K562 (cell line): ENCODE measurements around the gene PDCD6IP. TPM values are rescaled to one million over a fixed set of nuclear protein-coding genes. Genes with fewer than 3 reads are reported as not detected.

ENCODE experiments used
- ATAC-seq: fragments of 200-7000 bp; cut with Tn5 transposase; 3 replicates; pipeline ENCODE4 v1.9.1; 2020; ENCODE audit warnings: moderate library complexity
- BruUV-seq: library from RNA; stranded (reverse); fragments of 400-500 nt; replicated peaks from 2 replicates; lab custom pipeline; 2021; lab: Mats Ljungman, UMichigan
- CTCF ChIA-PET: fragments of 300-600 bp; formaldehyde crosslinking; extraction: SDS; loops from one replicate; lab custom pipeline; 2021; ENCODE audit warnings: low intra/inter-chr PET ratio; lab: Yijun Ruan, JAX
- POLR2A ChIA-PET: fragments of 300-600, 350-650 bp; sonication (Branson Sonifier 250); formaldehyde crosslinking; extraction: SDS; loops from one replicate; lab custom pipeline; 2021; ENCODE audit warnings: antibody characterized with exemption, inconsistent platforms; lab: Yijun Ruan, JAX
- DNase-seq, 4 experiments: peaks; one replicate each; pipeline versions ENCODE4 v3.0.0 to v3.0.0-alpha.2; 2011 to 2018; ENCODE audit warnings: low spot score in 3 of 4, mixed read lengths in 3 of 4; ENCODE audit errors: extremely low read depth in 1 of 4
- FAIRE-seq: peaks from 2 replicates; lab custom pipeline; 2011; peaks lifted over from hg19 to GRCh38; lab: Jason Lieb, UNC
- H2AFZ ChIP-seq: 2 replicates; pipeline ENCODE4 v1.6.0; 2011; ENCODE audit warnings: low read depth, low read length, control low read depth, inconsistent platforms
- H3K27ac ChIP-seq: fragments of 200-600 bp; 3 replicates; pipeline ENCODE4 v1.8.0; 2011; ENCODE audit warnings: low read depth, mild to moderate bottlenecking, control low read depth, inconsistent platforms, low read length, moderate library complexity, mixed read lengths; ENCODE audit errors: extremely low read depth
- H3K27me3 ChIP-seq, 2 experiments: fragments of 300-600 bp in 1 of 2; 2 replicates in 1 of 2; 3 replicates in 1 of 2; pipeline versions ENCODE4 v1.6.0 to v1.8.0; 2011; ENCODE audit warnings: inconsistent platforms in 2 of 2, low read length in 2 of 2, mild to moderate bottlenecking in 1 of 2, mixed read lengths in 1 of 2, moderate library complexity in 1 of 2; ENCODE audit not compliant: control insufficient read depth in 2 of 2, insufficient read depth in 2 of 2
- H3K36me3 ChIP-seq: fragments of 300-600 bp; 3 replicates; pipeline ENCODE4 v1.8.0; 2011; ENCODE audit warnings: mild to moderate bottlenecking, low read length, inconsistent platforms; ENCODE audit not compliant: control insufficient read depth, insufficient read depth
- H3K4me1 ChIP-seq, 2 experiments: fragments of 200-600 bp in 1 of 2; replicated peaks in 1 of 2; 2 replicates in 1 of 2; 3 replicates in 1 of 2; pipeline versions ENCODE4 v1.5.1 to v1.8.0; 2011; ENCODE audit warnings: inconsistent platforms in 2 of 2, low read length in 2 of 2, mild to moderate bottlenecking in 1 of 2, mixed read lengths in 1 of 2, moderate library complexity in 1 of 2; ENCODE audit not compliant: control insufficient read depth in 2 of 2, insufficient read depth in 2 of 2
- H3K4me2 ChIP-seq: 2 replicates; pipeline ENCODE4 v1.6.1; 2011; ENCODE audit warnings: low read length, control low read depth, inconsistent platforms, mixed read lengths; ENCODE audit not compliant: insufficient read depth
- H3K4me3 ChIP-seq: fragments of 200-600 bp; sonication (generic), shearing (Covaris generic); 2 replicates; pipeline ENCODE4 v1.5.1; 2016; ENCODE audit warnings: control low read depth, inconsistent platforms
- H3K79me2 ChIP-seq: fragments of 200-600 bp; 3 replicates; pipeline ENCODE4 v1.8.0; 2011; ENCODE audit warnings: low read length, inconsistent platforms; ENCODE audit not compliant: control insufficient read depth, insufficient read depth
- H3K9ac ChIP-seq, 2 experiments: 2 replicates each; pipeline versions ENCODE4 v1.6.0 to v1.6.1; 2011; ENCODE audit warnings: low read depth in 2 of 2, low read length in 2 of 2, control low read depth in 1 of 2, inconsistent platforms in 1 of 2, mild to moderate bottlenecking in 1 of 2, mixed read lengths in 1 of 2; ENCODE audit not compliant: insufficient read depth in 1 of 2
- H3K9me1 ChIP-seq: one replicate; pipeline ENCODE4 v1.6.0; 2011; ENCODE audit warnings: inconsistent platforms, mild to moderate bottlenecking, low read length, moderate library complexity; ENCODE audit not compliant: control insufficient read depth, insufficient read depth
- H3K9me3 ChIP-seq: replicated peaks from 2 replicates; pipeline ENCODE4 v1.5.1; 2011; ENCODE audit warnings: low read depth, low read length, inconsistent platforms; ENCODE audit not compliant: control insufficient read depth, insufficient read depth
- H4K20me1 ChIP-seq: replicated peaks from 2 replicates; pipeline ENCODE4 v1.6.1; 2011; ENCODE audit warnings: low read length, inconsistent platforms, mixed read lengths; ENCODE audit not compliant: control insufficient read depth, insufficient read depth
- CBFA2T3 ChIP-seq: fragments of 450-650 bp; IDR thresholded peaks from 2 replicates; pipeline ENCODE4 v1.6.1; 2017
- ELF2 ChIP-seq: fragments of 250-450 bp; sonication (Bioruptor Pico); IDR thresholded peaks from 2 replicates; pipeline ENCODE4 v1.5.0; 2021; ENCODE audit warnings: mild to moderate bottlenecking
- ERF ChIP-seq: fragments of 450-650 bp; formaldehyde crosslinking; IDR thresholded peaks from 2 replicates; pipeline ENCODE4 v1.4.0; 2020; ENCODE audit warnings: mild to moderate bottlenecking, mixed read lengths
- EZH2 ChIP-seq: IDR thresholded peaks from 2 replicates; pipeline ENCODE4 v1.6.1; 2012; ENCODE audit warnings: low read depth, mild to moderate bottlenecking, inconsistent platforms, low read length, borderline replicate concordance
- HMGN3 ChIP-seq: IDR thresholded peaks from 2 replicates; pipeline ENCODE4 v1.6.1; 2011; ENCODE audit warnings: borderline replicate concordance, low read depth, mild to moderate bottlenecking, mixed read lengths, low read length; ENCODE audit not compliant: insufficient read length; ENCODE audit errors: extremely low read depth
- KDM1A ChIP-seq, 2 experiments: fragments of 450-650 bp; IDR thresholded peaks; 2 replicates each; pipeline ENCODE4 v1.6.1; 2016; ENCODE audit warnings: mild to moderate bottlenecking in 2 of 2
- LARP7 ChIP-seq: fragments of 450-650 bp; IDR thresholded peaks from 2 replicates; pipeline ENCODE4 v1.6.1; 2016
- PHF20 ChIP-seq: fragments of 450-650 bp; IDR thresholded peaks from 2 replicates; pipeline ENCODE4 v1.6.1; 2018; ENCODE audit not compliant: partially characterized antibody
- SMARCA4 ChIP-seq: fragments of 450-650 bp; IDR thresholded peaks from 2 replicates; pipeline ENCODE4 v1.6.1; 2016
- TAF15 ChIP-seq: fragments of 200-400 bp; formaldehyde crosslinking; IDR thresholded peaks from 2 replicates; pipeline ENCODE4 v1.6.1; 2017; ENCODE audit warnings: mild to moderate bottlenecking, low read depth, low read length, moderate library complexity
- TCF3 ChIP-seq: sonication (generic); formaldehyde crosslinking; IDR thresholded peaks from 2 replicates; pipeline ENCODE4 v1.4.0; 2020; ENCODE audit warnings: mild to moderate bottlenecking, missing genetic modification reagents
- TRIM28 ChIP-seq: fragments of 450-650 bp; IDR thresholded peaks from 2 replicates; pipeline ENCODE4 v1.6.1; 2017
- ZNF274 ChIP-seq: IDR thresholded peaks from 2 replicates; pipeline ENCODE4 v1.6.1; 2011; ENCODE audit warnings: low read depth, mild to moderate bottlenecking, low read length, moderate library complexity, borderline replicate concordance
- ZNF668 ChIP-seq: fragments of 250-450 bp; sonication (Bioruptor Pico); IDR thresholded peaks from 2 replicates; pipeline ENCODE4 v1.8.0; 2022; ENCODE audit warnings: mild to moderate bottlenecking, inconsistent platforms
- ZNF780A ChIP-seq: fragments of 250-450 bp; sonication (Bioruptor Pico); IDR thresholded peaks from 2 replicates; pipeline ENCODE4 v1.5.0; 2021; ENCODE audit warnings: mild to moderate bottlenecking
- WGBS: fragments of 100-300 bp; shearing (Covaris generic); methylation state at CpG from one replicate; pipeline ENCODE4 v1.1.6; 2016; ENCODE audit warnings: low coverage, mixed read lengths; ENCODE audit not compliant: insufficient coverage; ENCODE audit errors: missing lambda C conversion rate; 5-methylcytosine and 5-hydroxymethylcytosine counted together
- in situ Hi-C: fragments of 300-500 bp; cut with MboI; formaldehyde crosslinking; loops from 4 replicates; pipeline ENCODE4 v1.15.0; 2018; ENCODE audit warnings: inconsistent platforms, mixed read lengths
- intact Hi-C: fragments of 100-400 bp; cut with micrococcal nuclease; formaldehyde crosslinking; loops from 2 replicates; pipeline ENCODE4 v1.14.2; 2022
- polyA plus RNA-seq, 8 experiments: library from polyadenylated mRNA; depleted of rRNA in 4 of 8; stranded (reverse) in 5 of 8; unstranded in 3 of 8; fragments of >200 nt; fragmentation: Nextera tagmentation in 2 of 8; fragmentation: Illumina TruSeq in 1 of 8; extraction: Ambion mirVana in 2 of 8; extraction: Trizol in 1 of 8; gene quantifications; 2 replicates each; pipeline versions ENCODE4 v1.2.1 to v1.2.3, GENCODE V29; 2011 to 2014; ENCODE audit warnings: inconsistent platforms in 1 of 8, missing spikeins in 1 of 8
- total RNA-seq, 7 experiments: library from RNA; depleted of rRNA in 6 of 7; stranded (reverse); fragments of >200 nt in 6 of 7; fragmentation: Illumina TruSeq in 2 of 7; extraction: Trizol in 2 of 7; gene quantifications; 2 replicates each; pipeline versions ENCODE4 v1.2.1 to v1.2.3, GENCODE V29; 2011 to 2021; ENCODE audit warnings: low replicate concordance in 1 of 7
- TF ChIP-seq, protein P1 (sequence below): fragments of 450-650 bp; conservative IDR thresholded peaks from 2 replicates; pipeline ENCODE4 v1.6.1; 2016; ENCODE audit warnings: missing genetic modification characterization, low read depth, mild to moderate bottlenecking, control low read depth, missing compliant biosample characterization
- TF ChIP-seq, protein P2 (sequence below): IDR thresholded peaks from 2 replicates; pipeline ENCODE4 v1.6.1; 2012; ENCODE audit warnings: low read depth, low read length, improper control_type of control experiment, borderline replicate concordance
- TF ChIP-seq, protein P3 (sequence below): sonication (generic); formaldehyde crosslinking; IDR thresholded peaks from 2 replicates; pipeline ENCODE4 v1.8.0; 2022; ENCODE audit warnings: missing genetic modification reagents, mild to moderate bottlenecking, moderate library complexity, borderline replicate concordance

The PDCD6IP gene
- total and polyA plus RNA-seq, 9 of the 15 experiments (the other 6 are each of a cell fraction or from before 2014, with no cell fraction given), result 40.2 to 302 (median 122) TPM

DNA sequence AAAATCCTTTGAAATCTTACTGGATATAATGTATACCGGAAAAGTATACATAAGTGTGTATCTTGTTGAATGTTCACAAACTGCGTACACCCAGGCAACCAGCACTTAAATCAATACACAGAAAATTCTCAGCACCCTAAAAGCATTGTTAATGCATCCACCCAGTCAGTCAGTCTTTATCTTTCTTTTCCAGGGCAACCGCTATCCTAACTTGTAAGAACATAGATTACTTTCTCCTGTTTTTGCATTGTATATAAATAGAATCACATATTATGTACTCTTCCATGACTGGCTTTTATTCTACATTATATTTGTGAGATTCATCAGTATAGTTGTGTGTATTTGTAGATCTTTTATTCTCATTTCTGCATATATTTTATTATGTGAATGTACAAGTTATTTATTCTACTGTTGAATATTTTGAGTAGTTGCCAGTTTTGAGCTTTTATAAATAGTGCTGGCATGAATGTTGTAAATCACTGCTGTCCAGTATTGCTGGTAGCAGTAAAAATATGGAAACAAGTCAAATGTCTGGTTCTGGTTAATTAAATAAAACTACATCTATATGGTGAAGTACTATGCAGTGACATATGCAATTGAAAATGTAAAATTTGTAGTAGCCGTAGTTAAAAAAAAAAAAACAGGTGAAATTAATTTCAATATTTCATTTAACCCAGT, 62.1 kb downstream of the PDCD6IP start:
- ChIA-PET POLR2A (interaction anchor here (0.6 to 2.4 kb wide), 2 partner anchors 23 to 71 kb away, joined by 3 to 5 read pairs; no protein-coding TSS in a partner anchor), CTCF (no interaction called here)
- in situ Hi-C loops, result no loop called here
- Histone ChIP-seq H4K20me1 (no peaks in the 10 kb centered on the region), H3K27me3 (no peaks in the 10 kb centered on the region), H3K4me2 (no peak overlapping the region), H3K79me2 (no peaks in the 10 kb centered on the region), H2AFZ (no peak overlapping the region), H3K4me3 (no peak overlapping the region), H3K4me1 (peaks cover 0 to 2% of the 10 kb centered on the region in 2 experiments; a peak in 2 of 5 replicates), H3K9me3 (no peaks in the 10 kb centered on the region), H3K9ac (no peak overlapping the region), H3K27ac (no peak overlapping the region), H3K36me3 (peaks cover 73% of the 10 kb centered on the region), H3K9me1 (no peaks in the 10 kb centered on the region)
- no peak for FAIRE-seq
- DNase-seq, result no peak
- peak; percentile 71 for ATAC-seq
- BruUV-seq, result no TSS peak
- intact Hi-C loops, result no loop called here
- WGBS, result 58% methylated on average over 4 of the region's 4 CpGs
- TF ChIP-seq SMARCA4, result no peak
- no peak for TF ChIP-seq ELF2 (CRISPR knock-in tag)
- TF ChIP-seq, protein P1, sequence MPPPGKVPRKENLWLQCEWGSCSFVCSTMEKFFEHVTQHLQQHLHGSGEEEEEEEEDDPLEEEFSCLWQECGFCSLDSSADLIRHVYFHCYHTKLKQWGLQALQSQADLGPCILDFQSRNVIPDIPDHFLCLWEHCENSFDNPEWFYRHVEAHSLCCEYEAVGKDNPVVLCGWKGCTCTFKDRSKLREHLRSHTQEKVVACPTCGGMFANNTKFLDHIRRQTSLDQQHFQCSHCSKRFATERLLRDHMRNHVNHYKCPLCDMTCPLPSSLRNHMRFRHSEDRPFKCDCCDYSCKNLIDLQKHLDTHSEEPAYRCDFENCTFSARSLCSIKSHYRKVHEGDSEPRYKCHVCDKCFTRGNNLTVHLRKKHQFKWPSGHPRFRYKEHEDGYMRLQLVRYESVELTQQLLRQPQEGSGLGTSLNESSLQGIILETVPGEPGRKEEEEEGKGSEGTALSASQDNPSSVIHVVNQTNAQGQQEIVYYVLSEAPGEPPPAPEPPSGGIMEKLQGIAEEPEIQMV, result no peak
- no peak for TF ChIP-seq ZNF780A
- TF ChIP-seq, protein P2, sequence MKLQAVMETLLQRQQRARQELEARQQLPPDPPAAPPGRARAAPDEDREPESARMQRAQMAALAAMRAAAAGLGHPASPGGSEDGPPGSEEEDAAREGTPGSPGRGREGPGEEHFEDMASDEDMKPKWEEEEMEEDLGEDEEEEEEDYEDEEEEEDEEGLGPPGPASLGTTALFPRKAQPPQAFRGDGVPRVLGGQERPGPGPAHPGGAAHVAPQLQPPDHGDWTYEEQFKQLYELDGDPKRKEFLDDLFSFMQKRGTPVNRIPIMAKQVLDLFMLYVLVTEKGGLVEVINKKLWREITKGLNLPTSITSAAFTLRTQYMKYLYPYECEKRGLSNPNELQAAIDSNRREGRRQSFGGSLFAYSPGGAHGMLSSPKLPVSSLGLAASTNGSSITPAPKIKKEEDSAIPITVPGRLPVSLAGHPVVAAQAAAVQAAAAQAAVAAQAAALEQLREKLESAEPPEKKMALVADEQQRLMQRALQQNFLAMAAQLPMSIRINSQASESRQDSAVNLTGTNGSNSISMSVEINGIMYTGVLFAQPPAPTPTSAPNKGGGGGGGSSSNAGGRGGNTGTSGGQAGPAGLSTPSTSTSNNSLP, result no peak
- TF ChIP-seq ZNF274, result no peak
- TF ChIP-seq KDM1A (IDR thresholded peaks at IDR 0.05), result peak in 1 of 2 experiments; percentile 41; a peak in 1 of 4 replicates
- TF ChIP-seq CBFA2T3, result peak; percentile 49; the same call in 1 of the 2 replicates
- TF ChIP-seq, protein P3, sequence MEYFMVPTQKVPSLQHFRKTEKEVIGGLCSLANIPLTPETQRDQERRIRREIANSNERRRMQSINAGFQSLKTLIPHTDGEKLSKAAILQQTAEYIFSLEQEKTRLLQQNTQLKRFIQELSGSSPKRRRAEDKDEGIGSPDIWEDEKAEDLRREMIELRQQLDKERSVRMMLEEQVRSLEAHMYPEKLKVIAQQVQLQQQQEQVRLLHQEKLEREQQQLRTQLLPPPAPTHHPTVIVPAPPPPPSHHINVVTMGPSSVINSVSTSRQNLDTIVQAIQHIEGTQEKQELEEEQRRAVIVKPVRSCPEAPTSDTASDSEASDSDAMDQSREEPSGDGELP, result no peak
- TF ChIP-seq EZH2, result no peak
- TF ChIP-seq TCF3 (CRISPR knock-in tag), result peak; percentile 61; the same call in 1 of the 2 replicates
- no peak for TF ChIP-seq TAF15
- no peak for TF ChIP-seq ZNF668 (CRISPR knock-in tag)
- TF ChIP-seq HMGN3, result no peak
- no peak for TF ChIP-seq LARP7
- no peak for TF ChIP-seq ERF (CRISPR knock-in tag)
- no peak for TF ChIP-seq PHF20
- no peak for TF ChIP-seq TRIM28
